ENCODE results near the gene KBTBD2. TPM values are rescaled to one million over a fixed set of nuclear protein-coding genes. Genes with fewer than 3 reads are reported as not detected.
"Not testable (repeated sequence)": the region's sequence is repeated elsewhere in the genome, so short reads cannot be mapped to it uniquely, and the experiment has no call there.

The KBTBD2 gene
- total and polyA plus RNA-seq, 2 donors (not counting 3 experiments of a cell fraction or from before 2014, with no cell fraction given) = 24.8 to 36.6 TPM

DNA sequence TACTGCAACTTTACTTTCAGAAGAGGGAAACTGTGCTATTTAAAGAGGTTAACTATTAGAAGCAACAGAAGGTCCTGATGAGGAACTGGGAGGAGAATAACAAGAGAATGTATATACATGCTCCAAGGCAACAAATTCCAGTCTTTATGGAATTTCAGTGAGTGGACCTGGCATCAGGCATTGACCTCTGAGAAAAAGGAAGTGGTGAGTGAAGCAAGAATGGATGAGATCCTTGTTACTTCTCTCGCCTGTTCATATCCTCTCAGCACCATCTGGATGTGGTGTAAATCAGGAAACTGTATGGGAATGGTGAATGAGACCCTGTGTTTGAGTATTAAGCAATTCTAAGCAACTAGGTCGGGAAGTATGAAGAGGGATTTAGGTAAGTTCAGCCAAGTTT lies 30.3 kb upstream of the KBTBD2 start:
- no peak overlapping the region for H2AFZ ChIP-seq (ENCODE audit: low read depth, low read length)
- POLR2A ChIA-PET = no interaction called here
- dilution Hi-C loops (cut with MboI; ENCODE audit: extremely low pct_ligation_motif_present, low sequenced_read_pairs) (no loop called here), intact Hi-C loops (cut with micrococcal nuclease) (no loop called here)
- CTCF ChIA-PET = no interaction called here
- DNase-seq (ENCODE audit: low read depth, low spot score) (peak; percentile 68), FAIRE-seq (peak; percentile 65)
- no peak overlapping the region for H3K4me3 ChIP-seq (replicated peaks in 1 of 3; ENCODE audit: insufficient read depth in 1 of 3, low read depth in 1 of 3, low read length in 3 of 3)
- no peaks in the 10 kb centered on the region for H4K20me1 ChIP-seq (replicated peaks; ENCODE audit: control insufficient read depth, extremely low read depth, insufficient read depth, low read length)
- no peak overlapping the region for H3K9ac ChIP-seq (replicated peaks; ENCODE audit: extremely low read depth, insufficient read depth, low read length)
- H3K9me3 ChIP-seq (replicated peaks; ENCODE audit: control insufficient read depth, insufficient read depth, low read length) = no peaks in the 10 kb centered on the region
- peaks cover 2% of the 10 kb centered on the region for H3K4me1 ChIP-seq (ENCODE audit: control insufficient read depth, extremely low read depth, insufficient read depth, low read length)
- H3K4me2 ChIP-seq (ENCODE audit: insufficient read depth, low read length) = no peak overlapping the region
- H3K79me2 ChIP-seq (ENCODE audit: control insufficient read depth, insufficient read depth, low read length) = no peaks in the 10 kb centered on the region
- H3K9me1 ChIP-seq (replicated peaks; ENCODE audit: control insufficient read depth, extremely low read depth, insufficient read depth, low read length) = no peaks in the 10 kb centered on the region
- BruUV-seq (replicated peaks) = no TSS peak
- H3K27ac ChIP-seq (ENCODE audit: insufficient read depth, low read depth, low read length) = no peak overlapping the region
- TF ChIP-seq MYC (IDR thresholded peaks at IDR 0.05; ENCODE audit: low read depth, low read length) (no peak), FOS (IDR thresholded peaks at IDR 0.05; ENCODE audit: borderline replicate concordance, insufficient read depth, low read length) (no peak), POLR2AphosphoS5 (IDR thresholded peaks at IDR 0.05; ENCODE audit: insufficient read depth, low read depth, low read length) (no peak), GATA2 (IDR thresholded peaks at IDR 0.05; ENCODE audit: insufficient read depth, insufficient read length, low read depth, low read length) (no peak), POLR2A (IDR thresholded peaks at IDR 0.05; ENCODE audit: low read depth, low read length) (no peak), EZH2 (IDR thresholded peaks at IDR 0.05; ENCODE audit: borderline replicate concordance, low read depth, low read length, severe bottlenecking) (no peak), JUN (IDR thresholded peaks at IDR 0.05; ENCODE audit: borderline replicate concordance, insufficient read depth, insufficient read length, low read depth) (no peak)
- TF ChIP-seq, protein P1, sequence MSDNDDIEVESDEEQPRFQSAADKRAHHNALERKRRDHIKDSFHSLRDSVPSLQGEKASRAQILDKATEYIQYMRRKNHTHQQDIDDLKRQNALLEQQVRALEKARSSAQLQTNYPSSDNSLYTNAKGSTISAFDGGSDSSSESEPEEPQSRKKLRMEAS (IDR thresholded peaks at IDR 0.05; ENCODE audit: insufficient read depth, insufficient read length) = no peak
- TF ChIP-seq, protein P2, sequence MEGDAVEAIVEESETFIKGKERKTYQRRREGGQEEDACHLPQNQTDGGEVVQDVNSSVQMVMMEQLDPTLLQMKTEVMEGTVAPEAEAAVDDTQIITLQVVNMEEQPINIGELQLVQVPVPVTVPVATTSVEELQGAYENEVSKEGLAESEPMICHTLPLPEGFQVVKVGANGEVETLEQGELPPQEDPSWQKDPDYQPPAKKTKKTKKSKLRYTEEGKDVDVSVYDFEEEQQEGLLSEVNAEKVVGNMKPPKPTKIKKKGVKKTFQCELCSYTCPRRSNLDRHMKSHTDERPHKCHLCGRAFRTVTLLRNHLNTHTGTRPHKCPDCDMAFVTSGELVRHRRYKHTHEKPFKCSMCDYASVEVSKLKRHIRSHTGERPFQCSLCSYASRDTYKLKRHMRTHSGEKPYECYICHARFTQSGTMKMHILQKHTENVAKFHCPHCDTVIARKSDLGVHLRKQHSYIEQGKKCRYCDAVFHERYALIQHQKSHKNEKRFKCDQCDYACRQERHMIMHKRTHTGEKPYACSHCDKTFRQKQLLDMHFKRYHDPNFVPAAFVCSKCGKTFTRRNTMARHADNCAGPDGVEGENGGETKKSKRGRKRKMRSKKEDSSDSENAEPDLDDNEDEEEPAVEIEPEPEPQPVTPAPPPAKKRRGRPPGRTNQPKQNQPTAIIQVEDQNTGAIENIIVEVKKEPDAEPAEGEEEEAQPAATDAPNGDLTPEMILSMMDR (IDR thresholded peaks at IDR 0.05; ENCODE audit: extremely low read depth in 1 of 2, insufficient read depth in 1 of 2, low read depth in 1 of 2, low read length in 2 of 2) = no peak
- H3K27me3 ChIP-seq (ENCODE audit: control insufficient read depth in 2 of 2, insufficient read depth in 2 of 2, low read length in 2 of 2) = no peaks in the 10 kb centered on the region
- H3K36me3 ChIP-seq (ENCODE audit: control insufficient read depth in 2 of 2, extremely low read depth in 1 of 2, insufficient read depth in 2 of 2, low read length in 2 of 2) = peaks cover 2 to 3% of the 10 kb centered on the region in 2 experiments

DNA sequence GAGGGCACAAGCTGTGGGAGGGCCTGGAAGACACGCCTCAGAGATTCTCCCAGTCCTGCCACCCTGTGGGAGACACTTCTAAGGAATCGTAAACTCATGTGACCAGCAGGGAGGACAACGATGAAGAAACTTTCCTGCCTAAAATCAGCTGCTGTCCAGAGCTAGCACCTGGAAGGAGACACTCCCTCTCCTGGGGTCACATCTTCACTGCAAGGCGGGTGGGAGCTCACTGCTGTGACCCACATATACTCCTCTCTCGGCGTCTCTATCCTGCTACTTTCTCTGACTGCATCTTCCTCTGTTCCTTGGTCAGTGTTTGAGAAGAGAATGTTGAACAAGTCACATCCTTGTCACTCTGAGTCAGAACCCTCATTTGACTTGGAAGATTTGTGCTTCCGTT lies 25.4 kb upstream of the KBTBD2 start:
- H3K9me3 ChIP-seq (replicated peaks; ENCODE audit: control insufficient read depth, insufficient read depth, low read length); intact Hi-C loops (cut with micrococcal nuclease); H3K9me1 ChIP-seq (replicated peaks; ENCODE audit: control insufficient read depth, extremely low read depth, insufficient read depth, low read length); CTCF ChIA-PET; POLR2A ChIA-PET; BruUV-seq (replicated peaks); H2AFZ ChIP-seq (ENCODE audit: low read depth, low read length); H3K9ac ChIP-seq (replicated peaks; ENCODE audit: extremely low read depth, insufficient read depth, low read length); H3K27ac ChIP-seq (ENCODE audit: insufficient read depth, low read depth, low read length); H3K4me3 ChIP-seq (replicated peaks in 1 of 3; ENCODE audit: insufficient read depth in 1 of 3, low read depth in 1 of 3, low read length in 3 of 3); H3K79me2 ChIP-seq (ENCODE audit: control insufficient read depth, insufficient read depth, low read length); H3K27me3 ChIP-seq (ENCODE audit: control insufficient read depth in 2 of 2, insufficient read depth in 2 of 2, low read length in 2 of 2); H3K4me2 ChIP-seq (ENCODE audit: insufficient read depth, low read length); H4K20me1 ChIP-seq (replicated peaks; ENCODE audit: control insufficient read depth, extremely low read depth, insufficient read depth, low read length); H3K4me1 ChIP-seq (ENCODE audit: control insufficient read depth, extremely low read depth, insufficient read depth, low read length); dilution Hi-C loops (cut with MboI; ENCODE audit: extremely low pct_ligation_motif_present, low sequenced_read_pairs); DNase-seq (ENCODE audit: low read depth, low spot score): not testable (repeated sequence)
- FAIRE-seq = peak; percentile 85
- H3K36me3 ChIP-seq (ENCODE audit: control insufficient read depth in 2 of 2, extremely low read depth in 1 of 2, insufficient read depth in 2 of 2, low read length in 2 of 2) = peaks cover 2 to 11% of the 10 kb centered on the region in 2 experiments

All from endothelial cell of umbilical vein (primary cell).